Osteoblast (primary cell): Measurements from ENCODE around the gene HK2. TPM values are rescaled to one million over a fixed set of nuclear protein-coding genes. Genes with fewer than 3 reads are reported as not detected.
A peak's percentile ranks its signal among the peaks of the same experiment; 100 is the strongest.

Source experiments
- DNase-seq: peaks from one replicate; pipeline ENCODE4 v3.0.0; 2011; ENCODE audit warnings: low spot score, mixed read lengths; ENCODE audit not compliant: insufficient read length; ENCODE audit errors: missing footprints
- H2AFZ ChIP-seq: 2 replicates; pipeline ENCODE4 v1.6.0; 2011; ENCODE audit warnings: mild to moderate bottlenecking, low read length
- H3K27ac ChIP-seq: 2 replicates; pipeline ENCODE4 v1.5.1; 2011; ENCODE audit warnings: mild to moderate bottlenecking, low read depth, low read length, moderate library complexity
- H3K27me3 ChIP-seq: 2 replicates; pipeline ENCODE4 v1.6.0; 2012; ENCODE audit warnings: mild to moderate bottlenecking, control low read depth, inconsistent platforms, low read length, moderate library complexity; ENCODE audit not compliant: insufficient read depth
- H3K36me3 ChIP-seq: 2 replicates; pipeline ENCODE4 v1.5.1; 2011; ENCODE audit warnings: mild to moderate bottlenecking, low read length, control low read depth, moderate library complexity; ENCODE audit not compliant: insufficient read depth
- H3K4me1 ChIP-seq: 2 replicates; pipeline ENCODE4 v1.5.1; 2011; ENCODE audit warnings: mild to moderate bottlenecking, low read length, control low read depth, moderate library complexity; ENCODE audit not compliant: insufficient read depth
- H3K4me2 ChIP-seq: 2 replicates; pipeline ENCODE4 v1.6.0; 2011; ENCODE audit warnings: mild to moderate bottlenecking, low read length; ENCODE audit not compliant: insufficient read depth
- H3K4me3 ChIP-seq: fragments of 200-600 bp; sonication (generic); 3 replicates; pipeline ENCODE4 v1.5.1; 2012; ENCODE audit warnings: mild to moderate bottlenecking, low read length, inconsistent platforms; ENCODE audit not compliant: insufficient read depth
- H3K79me2 ChIP-seq: 2 replicates; pipeline ENCODE4 v1.6.0; 2012; ENCODE audit warnings: mild to moderate bottlenecking, low read length, control low read depth, inconsistent platforms; ENCODE audit not compliant: insufficient read depth
- H3K9me3 ChIP-seq: 2 replicates; pipeline ENCODE4 v1.5.1; 2011; ENCODE audit warnings: low read depth, low read length, control low read depth
- H4K20me1 ChIP-seq: 2 replicates; pipeline ENCODE4 v1.6.0; 2012; ENCODE audit warnings: mild to moderate bottlenecking, low read length, control low read depth; ENCODE audit not compliant: insufficient read depth
- total RNA-seq: library from RNA; depleted of rRNA; stranded (reverse); fragments of >200 nt; gene quantifications from 2 replicates; pipeline ENCODE4 v1.2.3, GENCODE V29; 2012
- TF ChIP-seq, protein P1 (sequence below): IDR thresholded peaks from 2 replicates; pipeline ENCODE4 v1.5.1; 2011; ENCODE audit warnings: mild to moderate bottlenecking, low read depth, low read length, moderate library complexity; ENCODE audit errors: extremely low read depth

HK2 gene
- total RNA-seq, 1 donor = 76.4 TPM

DNA sequence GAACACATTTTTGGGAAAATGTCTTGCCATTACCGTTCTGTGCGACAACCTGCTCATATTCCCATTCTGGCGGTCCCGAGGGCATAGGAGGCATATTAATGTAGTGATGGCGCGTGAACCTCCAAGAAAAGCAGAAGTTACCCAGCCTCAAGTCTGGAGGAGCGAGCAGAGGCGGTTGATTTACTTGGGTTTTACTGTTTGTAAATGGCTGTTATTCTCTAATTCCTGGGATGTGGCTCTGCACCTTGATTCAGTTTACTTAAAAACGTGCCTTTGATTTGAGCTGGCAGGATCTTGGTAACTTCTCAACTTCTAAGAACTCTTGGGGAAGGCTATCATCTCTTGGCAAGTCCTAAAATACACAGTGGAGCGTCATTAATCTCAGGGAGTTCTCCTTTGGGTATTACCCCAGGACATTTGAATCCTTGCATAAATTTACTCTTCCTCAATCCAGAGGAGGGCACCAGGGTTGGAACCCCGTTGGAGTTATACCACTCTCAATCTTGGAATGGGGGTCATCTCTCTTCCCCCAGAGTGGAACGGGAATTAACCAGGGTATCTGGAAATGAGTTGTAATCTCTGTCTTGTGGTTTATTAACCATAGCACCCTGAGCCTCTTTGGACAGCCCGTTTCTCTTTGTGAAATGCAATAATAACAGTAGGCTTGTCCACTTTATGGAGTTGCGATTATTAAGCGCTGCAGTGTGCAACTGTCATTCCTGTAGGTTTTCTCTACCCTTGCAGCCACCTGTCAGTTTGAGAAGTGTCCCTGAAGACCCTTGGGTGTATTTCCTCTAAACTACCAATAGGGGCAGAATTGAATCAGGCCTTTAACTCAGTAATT is 2.1 kb downstream of the HK2 start:
- DNase-seq = peak; percentile 91
- H3K4me2 ChIP-seq = peak overlapping the region; percentile 97
- H3K4me1 ChIP-seq = peaks cover 29% of the 10 kb centered on the region
- TF ChIP-seq, protein P1, sequence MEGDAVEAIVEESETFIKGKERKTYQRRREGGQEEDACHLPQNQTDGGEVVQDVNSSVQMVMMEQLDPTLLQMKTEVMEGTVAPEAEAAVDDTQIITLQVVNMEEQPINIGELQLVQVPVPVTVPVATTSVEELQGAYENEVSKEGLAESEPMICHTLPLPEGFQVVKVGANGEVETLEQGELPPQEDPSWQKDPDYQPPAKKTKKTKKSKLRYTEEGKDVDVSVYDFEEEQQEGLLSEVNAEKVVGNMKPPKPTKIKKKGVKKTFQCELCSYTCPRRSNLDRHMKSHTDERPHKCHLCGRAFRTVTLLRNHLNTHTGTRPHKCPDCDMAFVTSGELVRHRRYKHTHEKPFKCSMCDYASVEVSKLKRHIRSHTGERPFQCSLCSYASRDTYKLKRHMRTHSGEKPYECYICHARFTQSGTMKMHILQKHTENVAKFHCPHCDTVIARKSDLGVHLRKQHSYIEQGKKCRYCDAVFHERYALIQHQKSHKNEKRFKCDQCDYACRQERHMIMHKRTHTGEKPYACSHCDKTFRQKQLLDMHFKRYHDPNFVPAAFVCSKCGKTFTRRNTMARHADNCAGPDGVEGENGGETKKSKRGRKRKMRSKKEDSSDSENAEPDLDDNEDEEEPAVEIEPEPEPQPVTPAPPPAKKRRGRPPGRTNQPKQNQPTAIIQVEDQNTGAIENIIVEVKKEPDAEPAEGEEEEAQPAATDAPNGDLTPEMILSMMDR = peak; percentile 66
- H3K36me3 ChIP-seq = no peaks in the 10 kb centered on the region
- peak overlapping the region; percentile 81 for H3K27ac ChIP-seq
- no peaks in the 10 kb centered on the region for H3K27me3 ChIP-seq
- H3K79me2 ChIP-seq = peaks cover 58% of the 10 kb centered on the region
- no peaks in the 10 kb centered on the region for H3K9me3 ChIP-seq
- peaks cover 2% of the 10 kb centered on the region for H4K20me1 ChIP-seq
- H3K4me3 ChIP-seq = peak overlapping the region; percentile 91
- peak overlapping the region; percentile 36 for H2AFZ ChIP-seq

DNA sequence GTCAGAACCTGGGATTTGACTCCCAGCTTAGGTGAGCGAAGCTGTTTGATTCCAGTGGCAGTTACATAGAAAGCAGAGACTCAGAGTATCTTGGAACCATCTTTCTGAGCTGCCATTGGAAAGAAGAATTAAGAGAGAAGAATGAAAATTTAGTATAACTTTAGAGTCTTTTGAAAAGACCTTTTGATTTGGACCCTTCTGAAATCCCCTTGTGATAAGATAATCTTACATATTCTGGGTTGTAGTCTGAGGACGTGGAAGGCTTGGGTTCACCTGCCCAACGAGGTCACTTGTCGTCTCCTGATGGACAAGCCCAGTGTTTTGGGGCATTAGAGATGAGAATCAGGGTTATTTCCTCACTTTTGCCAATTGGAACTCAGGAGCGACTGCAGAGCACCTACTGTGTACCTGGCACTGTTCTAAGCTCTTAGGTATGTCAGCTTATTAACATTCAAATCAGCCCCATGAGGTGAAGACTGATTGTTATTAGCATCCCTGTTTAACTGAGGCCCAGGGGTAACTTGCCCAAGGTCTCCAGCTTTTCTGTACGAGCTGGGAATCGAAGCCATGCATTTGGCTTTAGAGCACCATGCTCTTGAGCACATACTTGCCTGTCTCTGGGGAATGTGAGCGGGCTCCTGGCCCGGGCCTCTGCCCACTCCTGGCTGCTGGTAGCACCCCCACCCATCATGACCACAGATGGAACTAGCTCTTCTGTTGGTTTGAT is 2.9 kb downstream of the HK2 start:
- no peak for DNase-seq
- no peaks in the 10 kb centered on the region for H3K27me3 ChIP-seq
- H3K4me2 ChIP-seq = peak overlapping the region; percentile 97
- TF ChIP-seq, protein P1 = no peak
- H3K4me3 ChIP-seq = peak overlapping the region; percentile 91
- no peak overlapping the region for H3K27ac ChIP-seq
- peaks cover 2% of the 10 kb centered on the region for H4K20me1 ChIP-seq
- no peaks in the 10 kb centered on the region for H3K36me3 ChIP-seq
- H3K9me3 ChIP-seq = no peaks in the 10 kb centered on the region
- no peak overlapping the region for H2AFZ ChIP-seq
- H3K4me1 ChIP-seq = peaks cover 26% of the 10 kb centered on the region
- peaks cover 66% of the 10 kb centered on the region for H3K79me2 ChIP-seq

DNA sequence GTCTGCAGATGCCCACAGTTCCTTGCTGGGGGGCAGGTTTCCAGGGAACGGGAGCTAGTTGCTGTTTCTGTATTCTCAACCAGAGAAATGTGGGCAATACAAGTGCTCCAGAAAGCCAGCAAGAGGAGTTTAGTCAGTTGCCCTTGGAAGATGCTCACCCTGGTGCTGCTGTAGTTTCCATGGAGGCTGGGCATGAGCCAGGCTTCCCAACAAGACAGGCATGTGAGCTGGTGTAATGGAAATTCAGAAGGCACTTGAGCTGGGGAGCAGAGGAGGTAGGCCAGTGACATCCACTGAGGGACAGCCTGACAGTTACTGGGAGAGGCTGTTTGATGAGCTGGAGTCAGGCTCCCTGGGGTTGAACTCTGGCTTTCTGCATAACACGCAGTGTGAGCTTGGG is 7.7 kb downstream of the HK2 start:
- H3K4me2 ChIP-seq = no peak overlapping the region
- no peaks in the 10 kb centered on the region for H3K9me3 ChIP-seq
- peaks cover 72% of the 10 kb centered on the region for H3K79me2 ChIP-seq

More for the DNA sequence above, 7.7 kb downstream of the HK2 start:
- no peaks in the 10 kb centered on the region for H3K27me3 ChIP-seq
- H3K36me3 ChIP-seq = no peaks in the 10 kb centered on the region
- H2AFZ ChIP-seq = no peak overlapping the region
- peaks cover 53% of the 10 kb centered on the region for H3K4me1 ChIP-seq
- H4K20me1 ChIP-seq = peaks cover 2% of the 10 kb centered on the region
- H3K27ac ChIP-seq = no peak overlapping the region
- no peak overlapping the region for H3K4me3 ChIP-seq
- no peak for DNase-seq
- TF ChIP-seq, protein P1 = no peak
